Measurements from ENCODE around the gene FYB2. TPM values are rescaled to one million over a fixed set of nuclear protein-coding genes. Genes with fewer than 3 reads are reported as not detected.

FYB2 gene
- polyA plus RNA-seq, 1 experiment: not detected

- no peak for DNase-seq (ENCODE audit: low read depth)
- H3K4me3 ChIP-seq (ENCODE audit: low read depth, low read length): no peak overlapping the region
- no peaks in the 10 kb centered on the region for H3K27me3 ChIP-seq (ENCODE audit: control insufficient read depth, insufficient read depth, low read length)
- ChIA-PET POLR2A (no interaction called here), CTCF (no interaction called here)
- H3K36me3 ChIP-seq (ENCODE audit: control insufficient read depth, insufficient read depth, low read length): no peaks in the 10 kb centered on the region
- TF ChIP-seq, protein P1, sequence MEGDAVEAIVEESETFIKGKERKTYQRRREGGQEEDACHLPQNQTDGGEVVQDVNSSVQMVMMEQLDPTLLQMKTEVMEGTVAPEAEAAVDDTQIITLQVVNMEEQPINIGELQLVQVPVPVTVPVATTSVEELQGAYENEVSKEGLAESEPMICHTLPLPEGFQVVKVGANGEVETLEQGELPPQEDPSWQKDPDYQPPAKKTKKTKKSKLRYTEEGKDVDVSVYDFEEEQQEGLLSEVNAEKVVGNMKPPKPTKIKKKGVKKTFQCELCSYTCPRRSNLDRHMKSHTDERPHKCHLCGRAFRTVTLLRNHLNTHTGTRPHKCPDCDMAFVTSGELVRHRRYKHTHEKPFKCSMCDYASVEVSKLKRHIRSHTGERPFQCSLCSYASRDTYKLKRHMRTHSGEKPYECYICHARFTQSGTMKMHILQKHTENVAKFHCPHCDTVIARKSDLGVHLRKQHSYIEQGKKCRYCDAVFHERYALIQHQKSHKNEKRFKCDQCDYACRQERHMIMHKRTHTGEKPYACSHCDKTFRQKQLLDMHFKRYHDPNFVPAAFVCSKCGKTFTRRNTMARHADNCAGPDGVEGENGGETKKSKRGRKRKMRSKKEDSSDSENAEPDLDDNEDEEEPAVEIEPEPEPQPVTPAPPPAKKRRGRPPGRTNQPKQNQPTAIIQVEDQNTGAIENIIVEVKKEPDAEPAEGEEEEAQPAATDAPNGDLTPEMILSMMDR (IDR thresholded peaks at IDR 0.05; ENCODE audit: insufficient read depth, low read depth, low read length): no peak
Observed at GRCh38 chr1:56758135-56758534, 61.1 kb downstream of the FYB2 start.

GRCh38 chr1:56755911-56756310, 63.3 kb downstream of the FYB2 start:
- ChIA-PET POLR2A (no interaction called here), CTCF (interaction anchor here (1.7 kb wide), 1 partner anchor 12 kb away, joined by 4 read pairs; no protein-coding TSS in a partner anchor)
- Histone ChIP-seq H3K36me3 (ENCODE audit: control insufficient read depth, insufficient read depth, low read length) (no peaks in the 10 kb centered on the region), H3K4me3 (ENCODE audit: low read depth, low read length) (no peak overlapping the region), H3K27me3 (ENCODE audit: control insufficient read depth, insufficient read depth, low read length) (no peaks in the 10 kb centered on the region; the same call in 1 of the 2 replicates)
- TF ChIP-seq, protein P1 (IDR thresholded peaks at IDR 0.05; ENCODE audit: insufficient read depth, low read depth, low read length): no peak
- DNase-seq (ENCODE audit: low read depth): no peak

GRCh38 chr1:56754708-56755479, 64.3 kb downstream of the FYB2 start:
- no peaks in the 10 kb centered on the region; the same call in 1 of the 2 replicates for H3K27me3 ChIP-seq (ENCODE audit: control insufficient read depth, insufficient read depth, low read length)
- CTCF ChIA-PET: interaction anchor here (1.7 kb wide), 1 partner anchor 11 kb away, joined by 4 read pairs; no protein-coding TSS in a partner anchor
- H3K36me3 ChIP-seq (ENCODE audit: control insufficient read depth, insufficient read depth, low read length): no peaks in the 10 kb centered on the region
- TF ChIP-seq, protein P1 (IDR thresholded peaks at IDR 0.05; ENCODE audit: insufficient read depth, low read depth, low read length): no peak
- POLR2A ChIA-PET: no interaction called here
- H3K4me3 ChIP-seq (ENCODE audit: low read depth, low read length): no peak overlapping the region
- DNase-seq (ENCODE audit: low read depth): no peak

DNA sequence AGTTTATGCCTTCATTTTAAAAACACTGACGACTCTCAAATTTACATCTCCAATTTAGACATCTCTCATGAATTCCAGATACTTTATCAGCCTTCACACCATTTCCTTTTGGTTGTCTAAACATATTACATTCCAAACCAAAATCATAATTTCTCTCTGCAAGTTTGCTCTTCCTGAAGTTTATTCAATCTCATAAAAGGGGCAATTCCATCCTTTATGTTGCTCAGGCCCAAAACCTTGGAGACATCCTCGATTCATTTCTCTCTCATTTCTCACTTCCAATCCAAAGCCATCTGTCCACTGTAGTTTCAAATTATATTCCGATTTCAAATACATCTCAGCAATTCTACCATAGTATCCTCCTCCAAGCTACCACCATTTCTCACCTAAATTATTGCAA, 74.0 kb downstream of the FYB2 start:
- CTCF ChIA-PET: no interaction called here
- POLR2A ChIA-PET: no interaction called here
- Histone ChIP-seq H3K4me3 (ENCODE audit: low read depth, low read length) (no peak overlapping the region), H3K36me3 (ENCODE audit: control insufficient read depth, insufficient read depth, low read length) (no peaks in the 10 kb centered on the region), H3K27me3 (ENCODE audit: control insufficient read depth, insufficient read depth, low read length) (no peaks in the 10 kb centered on the region)
- DNase-seq (ENCODE audit: low read depth): no peak
- TF ChIP-seq, protein P1 (IDR thresholded peaks at IDR 0.05; ENCODE audit: insufficient read depth, low read depth, low read length): no peak

- Histone ChIP-seq H3K4me3 (ENCODE audit: low read depth, low read length) (no peak overlapping the region), H3K36me3 (ENCODE audit: control insufficient read depth, insufficient read depth, low read length) (no peaks in the 10 kb centered on the region), H3K27me3 (ENCODE audit: control insufficient read depth, insufficient read depth, low read length) (peaks cover 1% of the 10 kb centered on the region; the same call in 1 of the 2 replicates)
- TF ChIP-seq, protein P1 (IDR thresholded peaks at IDR 0.05; ENCODE audit: insufficient read depth, low read depth, low read length): no peak
- ChIA-PET POLR2A (no interaction called here), CTCF (no interaction called here)
- DNase-seq (ENCODE audit: low read depth): no peak
Observed at GRCh38 chr1:56728964-56729363, 90.2 kb downstream of the FYB2 start.
